Keratinocyte (primary cell): ENCODE data around the gene SAG. TPM values are rescaled to one million over a fixed set of nuclear protein-coding genes. Genes with fewer than 3 reads are reported as not detected.

Experiments
- DNase-seq: peaks from one replicate; pipeline ENCODE4 v3.0.0-alpha.2; 2011; ENCODE audit warnings: low read depth, missing footprints, low spot score
- FAIRE-seq: peaks from 2 replicates; lab custom pipeline; 2011; peaks lifted over from hg19 to GRCh38; lab: Jason Lieb, UNC
- H2AFZ ChIP-seq: 2 replicates; pipeline ENCODE4 v1.6.0; 2012; ENCODE audit warnings: low read length, control low read depth, inconsistent platforms; ENCODE audit not compliant: control insufficient read depth
- H3K27ac ChIP-seq: 2 replicates; pipeline ENCODE4 v1.5.1; 2011; ENCODE audit warnings: low read length; ENCODE audit not compliant: control insufficient read depth, insufficient read depth
- H3K27me3 ChIP-seq: 3 replicates; pipeline ENCODE4 v1.6.0; 2011; ENCODE audit warnings: low read length; ENCODE audit not compliant: control insufficient read depth, insufficient read depth; ENCODE audit errors: extremely low read depth
- H3K36me3 ChIP-seq, 2 experiments: 2 replicates in 1 of 2; 3 replicates in 1 of 2; pipeline ENCODE4 v1.5.1; 2011; ENCODE audit warnings: low read length in 2 of 2, mild to moderate bottlenecking in 1 of 2; ENCODE audit not compliant: control insufficient read depth in 2 of 2, insufficient read depth in 2 of 2; ENCODE audit errors: extremely low read depth in 1 of 2
- H3K4me1 ChIP-seq: 3 replicates; pipeline ENCODE4 v1.5.1; 2011; ENCODE audit warnings: low read length; ENCODE audit not compliant: control insufficient read depth, insufficient read depth; ENCODE audit errors: extremely low read depth
- H3K4me2 ChIP-seq: 3 replicates; pipeline ENCODE4 v1.6.0; 2011; ENCODE audit warnings: low read depth, low read length; ENCODE audit not compliant: control insufficient read depth, insufficient read depth; ENCODE audit errors: extremely low read depth
- H3K4me3 ChIP-seq, 3 experiments: fragments of 200-600 bp in 1 of 3; sonication (generic) in 1 of 3; 2 replicates in 2 of 3; 3 replicates in 1 of 3; pipeline ENCODE4 v1.5.1; 2011 to 2016; ENCODE audit warnings: low read length in 3 of 3, mild to moderate bottlenecking in 3 of 3, control low read depth in 2 of 3, inconsistent platforms in 1 of 3, low read depth in 1 of 3, mixed read lengths in 1 of 3, mixed run types in 1 of 3, moderate library complexity in 1 of 3; ENCODE audit not compliant: control insufficient read depth in 2 of 3, insufficient read depth in 2 of 3; ENCODE audit errors: extremely low read depth in 1 of 3
- H3K79me2 ChIP-seq: 2 replicates; pipeline ENCODE4 v1.6.0; 2012; ENCODE audit warnings: low read length; ENCODE audit not compliant: control insufficient read depth, insufficient read depth
- H3K9ac ChIP-seq: 3 replicates; pipeline ENCODE4 v1.6.0; 2011; ENCODE audit warnings: low read length; ENCODE audit not compliant: control insufficient read depth, insufficient read depth; ENCODE audit errors: extremely low read depth
- H3K9me1 ChIP-seq: 3 replicates; pipeline ENCODE4 v1.6.0; 2011; ENCODE audit warnings: low read length; ENCODE audit not compliant: control insufficient read depth, insufficient read depth; ENCODE audit errors: extremely low read depth
- H3K9me3 ChIP-seq: 2 replicates; pipeline ENCODE4 v1.5.1; 2012; ENCODE audit warnings: low read depth, low read length; ENCODE audit not compliant: control insufficient read depth
- H4K20me1 ChIP-seq: 3 replicates; pipeline ENCODE4 v1.6.0; 2011; ENCODE audit warnings: low read length; ENCODE audit not compliant: control insufficient read depth, insufficient read depth; ENCODE audit errors: extremely low read depth
- EZH2 ChIP-seq: IDR thresholded peaks from one replicate; pipeline ENCODE4 v1.6.1; 2012; ENCODE audit warnings: inconsistent platforms, mild to moderate bottlenecking, low read length, moderate library complexity
- dilution Hi-C: fragments of 300-500 bp; cut with MboI; formaldehyde crosslinking; loops from one replicate; pipeline ENCODE4 v1.7.0; 2020; ENCODE audit warnings: low sequenced_read_pairs; ENCODE audit not compliant: extremely low pct_ligation_motif_present
- polyA plus RNA-seq, 5 experiments: library from polyadenylated mRNA; depleted of rRNA in 3 of 5; stranded (reverse) in 3 of 5; stranded (forward) in 1 of 5; unstranded in 1 of 5; fragments of >200 nt; gene quantifications; 1 replicate in 1 of 5; 2 replicates in 3 of 5; 3 replicates in 1 of 5; pipeline versions ENCODE4 v1.2.1 to v1.2.3, GENCODE V29; 2011 to 2012; ENCODE audit warnings: missing spikeins in 2 of 5, low read depth in 1 of 5, low replicate concordance in 1 of 5
- TF ChIP-seq, protein P1 (sequence below), 3 experiments: IDR thresholded peaks in 1 of 3; conservative IDR thresholded peaks in 1 of 3; optimal IDR thresholded peaks in 1 of 3; 2 replicates in 2 of 3; 3 replicates in 1 of 3; pipeline versions ENCODE3 to v1.5.1; 2011; ENCODE audit warnings: low read length in 3 of 3, mild to moderate bottlenecking in 3 of 3, moderate library complexity in 2 of 3, control low read depth in 1 of 3, inconsistent platforms in 1 of 3; ENCODE audit not compliant: insufficient read depth in 2 of 3; ENCODE audit errors: extremely low read depth in 1 of 3

SAG gene
- polyA plus RNA-seq, 1 donor (not counting 4 experiments of a cell fraction or from before 2014, with no cell fraction given): not detected

GRCh38 chr2:233326500-233326899 lies 18.9 kb downstream of the SAG start:
- FAIRE-seq (no peak), DNase-seq (no peak)
- Histone ChIP-seq H3K4me1 (no peaks in the 10 kb centered on the region), H2AFZ (no peak overlapping the region), H4K20me1 (no peaks in the 10 kb centered on the region), H3K4me3 (no peak overlapping the region), H3K4me2 (no peak overlapping the region), H3K79me2 (no peaks in the 10 kb centered on the region), H3K9ac (no peak overlapping the region), H3K9me1 (no peaks in the 10 kb centered on the region), H3K27me3 (peaks cover 8% of the 10 kb centered on the region), H3K27ac (no peak overlapping the region), H3K9me3 (no peaks in the 10 kb centered on the region), H3K36me3 (no peaks in the 10 kb centered on the region)
- TF ChIP-seq, protein P1, sequence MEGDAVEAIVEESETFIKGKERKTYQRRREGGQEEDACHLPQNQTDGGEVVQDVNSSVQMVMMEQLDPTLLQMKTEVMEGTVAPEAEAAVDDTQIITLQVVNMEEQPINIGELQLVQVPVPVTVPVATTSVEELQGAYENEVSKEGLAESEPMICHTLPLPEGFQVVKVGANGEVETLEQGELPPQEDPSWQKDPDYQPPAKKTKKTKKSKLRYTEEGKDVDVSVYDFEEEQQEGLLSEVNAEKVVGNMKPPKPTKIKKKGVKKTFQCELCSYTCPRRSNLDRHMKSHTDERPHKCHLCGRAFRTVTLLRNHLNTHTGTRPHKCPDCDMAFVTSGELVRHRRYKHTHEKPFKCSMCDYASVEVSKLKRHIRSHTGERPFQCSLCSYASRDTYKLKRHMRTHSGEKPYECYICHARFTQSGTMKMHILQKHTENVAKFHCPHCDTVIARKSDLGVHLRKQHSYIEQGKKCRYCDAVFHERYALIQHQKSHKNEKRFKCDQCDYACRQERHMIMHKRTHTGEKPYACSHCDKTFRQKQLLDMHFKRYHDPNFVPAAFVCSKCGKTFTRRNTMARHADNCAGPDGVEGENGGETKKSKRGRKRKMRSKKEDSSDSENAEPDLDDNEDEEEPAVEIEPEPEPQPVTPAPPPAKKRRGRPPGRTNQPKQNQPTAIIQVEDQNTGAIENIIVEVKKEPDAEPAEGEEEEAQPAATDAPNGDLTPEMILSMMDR (optimal IDR thresholded peaks at IDR 0.05 in 1 of 3, IDR thresholded peaks at IDR 0.05 in 1 of 3, conservative IDR thresholded peaks at IDR 0.05 in 1 of 3; ENCODE audit: extremely low read depth in 1 of 3, insufficient read depth in 2 of 3, low read length in 3 of 3): no peak
- TF ChIP-seq EZH2: no peak
- dilution Hi-C loops: no loop called here

DNA sequence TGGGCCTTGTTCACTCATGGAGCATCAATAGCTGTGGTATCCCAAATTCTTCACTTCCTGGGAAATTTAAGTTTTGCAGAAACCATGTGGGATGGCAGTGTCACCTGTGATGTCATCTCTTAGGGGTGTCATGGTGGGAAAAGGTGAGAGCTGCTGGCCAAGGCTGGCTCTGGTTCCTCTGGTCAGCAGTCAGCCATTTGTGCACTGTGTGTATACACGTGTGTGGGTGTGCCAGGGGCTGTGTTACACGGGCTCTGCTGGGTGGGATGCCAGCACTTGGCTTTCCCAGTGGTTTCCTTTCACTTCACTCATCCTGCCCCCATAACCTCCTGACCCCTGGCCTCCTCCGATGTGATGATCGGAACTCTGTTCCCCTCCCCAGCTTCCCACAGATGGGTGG lies 21.3 kb downstream of the SAG start:
- Histone ChIP-seq H3K9me3 (no peaks in the 10 kb centered on the region), H3K4me3 (no peak overlapping the region), H3K36me3 (no peaks in the 10 kb centered on the region), H3K9me1 (no peaks in the 10 kb centered on the region), H3K79me2 (no peaks in the 10 kb centered on the region), H3K4me1 (no peaks in the 10 kb centered on the region), H4K20me1 (no peaks in the 10 kb centered on the region), H3K27me3 (peaks cover 11% of the 10 kb centered on the region), H2AFZ (no peak overlapping the region), H3K9ac (no peak overlapping the region), H3K4me2 (no peak overlapping the region), H3K27ac (no peak overlapping the region)
- FAIRE-seq (no peak), DNase-seq (no peak)
- TF ChIP-seq, protein P1 (optimal IDR thresholded peaks at IDR 0.05 in 1 of 3, IDR thresholded peaks at IDR 0.05 in 1 of 3, conservative IDR thresholded peaks at IDR 0.05 in 1 of 3; ENCODE audit: extremely low read depth in 1 of 3, insufficient read depth in 2 of 3, low read length in 3 of 3): no peak
- no peak for TF ChIP-seq EZH2
- dilution Hi-C loops: no loop called here
